Activated CD4-positive, alpha-beta T cell treated with anti-CD3 and anti-CD28 coated beads, Interleukin-2, Interleukin-4, amounts not matched to agents 100 ng/mL and 50 ng/mL, durations not matched to agents 16 hours and 8 hours (primary cell): ENCODE data around the gene UBA3.

Experiments used
- DNase-seq: peaks from one replicate; pipeline ENCODE4 v3.0.0-alpha.2; 2020; ENCODE audit warnings: low spot score

Gene UBA3

DNA sequence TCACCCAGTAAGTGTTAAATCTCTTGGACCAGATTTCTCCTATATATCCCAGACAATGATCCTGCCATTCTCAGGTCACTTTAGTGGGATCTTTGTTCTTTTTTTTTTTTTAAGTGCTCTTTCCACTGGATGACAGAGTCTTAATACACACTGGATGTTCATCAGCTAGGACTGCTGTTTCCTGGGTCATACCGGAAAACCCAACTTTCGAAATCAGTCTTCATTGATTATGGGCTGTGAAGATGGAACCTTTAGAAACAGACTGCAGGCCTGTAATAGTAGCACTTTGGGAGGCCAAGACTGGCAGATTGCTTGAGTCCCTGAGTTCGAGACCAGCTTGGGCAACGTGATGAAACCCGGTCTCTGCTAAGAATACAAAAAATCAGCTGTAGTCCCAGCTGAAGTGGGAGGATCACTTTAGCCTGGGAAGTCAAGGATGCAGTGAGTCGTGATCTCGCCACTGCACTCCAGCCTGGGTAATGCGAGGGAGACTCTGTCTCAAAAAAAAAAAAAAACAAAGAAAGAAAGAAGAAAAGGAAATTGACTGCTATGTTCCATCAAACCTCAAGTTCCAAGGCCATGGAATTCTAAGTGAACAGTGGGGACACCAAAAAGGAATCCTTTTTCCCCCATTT lies 69.0 kb downstream of the UBA3 start:
- no peak for DNase-seq

GRCh38 chr3:69009559-69010410 lies 70.4 kb downstream of the UBA3 start:
- no peak for DNase-seq

DNA sequence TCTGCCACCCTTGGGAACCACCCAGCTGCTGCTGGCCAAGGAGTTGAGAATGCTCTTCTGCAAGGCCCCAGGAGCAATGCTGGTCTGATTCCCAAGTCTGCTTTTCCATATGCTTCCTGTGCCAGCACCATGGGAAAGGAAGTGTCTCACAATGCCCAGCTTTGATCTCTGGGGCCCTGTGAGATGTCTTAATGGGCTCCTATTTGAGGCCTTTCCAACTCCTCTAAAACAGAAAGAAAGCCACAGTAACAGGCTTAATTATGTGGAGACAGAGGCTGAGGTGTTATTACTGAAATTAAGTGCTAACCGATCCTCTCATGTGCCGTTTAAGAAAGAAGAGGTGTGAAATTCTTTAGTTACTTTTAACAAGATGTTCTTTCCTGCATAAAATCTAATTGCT lies 71.2 kb downstream of the UBA3 start:
- no peak for DNase-seq

DNA sequence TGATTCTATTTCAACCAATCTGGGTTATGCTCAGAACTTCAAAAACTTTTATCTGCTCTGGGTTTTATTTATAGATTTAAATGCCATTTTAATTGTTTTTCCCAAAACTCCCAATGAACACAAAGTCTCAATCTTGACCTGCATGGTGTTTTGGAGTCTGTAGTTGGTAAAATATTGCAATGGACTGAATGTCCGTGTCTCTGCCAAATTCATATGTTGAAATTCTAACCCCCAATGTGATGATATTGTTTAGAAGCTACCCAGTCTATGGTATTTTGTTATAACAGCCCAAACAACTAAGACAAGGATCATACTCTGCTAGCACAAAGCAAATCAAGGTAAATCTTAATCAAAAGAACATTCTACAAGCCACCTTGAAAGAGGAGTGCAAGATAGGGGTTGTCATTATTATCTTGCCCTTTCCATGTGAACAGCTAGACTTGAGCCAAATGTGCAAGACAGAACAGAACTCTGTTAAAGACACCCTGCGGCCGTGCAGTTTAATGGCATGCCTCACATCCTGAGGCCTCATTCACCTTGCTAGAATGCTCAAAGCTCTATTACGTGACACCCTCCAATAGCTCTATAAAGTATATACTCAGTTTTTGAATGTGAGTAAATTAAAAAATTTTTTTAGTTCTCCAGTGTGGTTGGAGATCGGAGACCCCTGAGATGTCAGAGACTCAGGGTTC lies 74.2 kb downstream of the UBA3 start:
- no peak for DNase-seq

DNA sequence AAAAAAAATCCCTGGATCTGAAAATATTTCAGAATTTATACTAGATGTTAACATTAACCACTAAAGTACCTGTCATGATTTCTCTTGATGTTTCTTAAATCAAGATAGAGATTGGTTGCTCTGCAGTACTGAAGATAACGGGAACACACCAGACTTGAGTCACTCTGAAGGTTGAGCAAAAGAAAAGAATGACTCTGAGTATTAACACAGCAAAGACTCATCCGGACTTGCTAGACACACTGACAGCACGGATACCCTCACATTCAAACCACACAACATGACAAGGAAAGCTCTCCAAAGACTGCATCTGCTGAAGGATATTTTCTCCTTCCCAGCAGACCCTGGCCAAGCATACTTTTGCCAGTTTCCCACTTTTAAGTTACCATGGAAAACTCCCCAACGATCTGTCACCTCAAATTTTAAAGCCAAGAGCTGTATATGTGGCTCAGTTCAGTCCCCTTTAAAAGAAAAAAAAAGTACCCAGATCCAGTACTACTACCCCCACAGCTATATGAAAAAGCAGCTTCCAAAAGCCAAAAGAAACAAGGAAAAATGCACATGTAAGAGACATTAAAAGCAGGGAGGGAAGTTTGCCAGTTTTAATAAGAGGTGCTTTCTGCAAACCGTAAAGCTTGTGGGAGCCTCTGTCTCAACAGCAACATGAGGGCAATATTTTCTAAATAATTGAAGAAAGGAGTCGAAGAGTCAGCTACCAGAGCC lies 74.9 kb downstream of the UBA3 start:
- no peak for DNase-seq
